ENCODE data around the gene SLC35E3. TPM values are rescaled to one million over a fixed set of nuclear protein-coding genes. Genes with fewer than 3 reads are reported as not detected.

Gene SLC35E3
- total RNA-seq, 2 donors from 2014 or later = 6.8 to 7.1 TPM

DNA sequence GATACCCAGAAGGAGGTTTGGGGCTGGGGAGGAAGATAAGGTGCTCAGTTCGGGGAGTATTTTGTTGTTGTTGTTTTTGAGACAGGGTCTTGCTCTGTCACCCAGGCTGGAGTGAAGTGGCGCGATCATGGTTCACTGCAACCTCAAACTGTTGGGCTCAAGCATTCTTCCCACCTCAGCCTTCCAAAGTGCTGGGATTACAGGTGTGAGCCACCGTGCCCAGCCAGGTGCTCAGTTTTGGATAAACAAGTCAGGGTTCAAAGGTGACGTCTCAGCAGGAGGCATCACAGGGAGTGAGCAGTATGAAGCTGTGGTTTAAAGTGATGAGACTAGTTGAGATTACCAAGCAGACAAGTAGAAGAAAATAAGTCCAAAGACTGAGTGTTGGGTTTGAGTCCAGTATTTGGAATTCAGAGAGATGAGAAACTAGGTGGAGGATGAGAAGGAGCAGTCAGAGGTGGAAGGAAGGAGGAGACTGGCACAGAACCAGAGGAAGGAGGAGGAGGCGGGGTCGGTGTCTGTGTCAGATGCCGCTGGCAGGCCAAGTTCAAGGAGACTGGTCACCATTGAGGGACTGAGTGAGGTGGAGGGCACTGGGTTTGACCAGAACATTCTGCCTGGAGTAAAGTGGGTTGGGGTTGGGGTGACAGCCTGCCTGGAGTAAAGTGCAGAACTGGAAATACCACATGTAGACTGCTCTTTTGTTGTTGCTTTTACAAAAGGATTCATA lies 16.1 kb downstream of the SLC35E3 start:
- H3K9me3 ChIP-seq = no peaks in the 10 kb centered on the region
- no peaks in the 10 kb centered on the region for H3K36me3 ChIP-seq
- H3K27ac ChIP-seq = no peak overlapping the region
- no peak overlapping the region for H3K9ac ChIP-seq (ENCODE audit: low read depth in 2 of 2, low read length in 2 of 2)
- no peak for DNase-seq
- H3K27me3 ChIP-seq = no peaks in the 10 kb centered on the region
- TF ChIP-seq, protein P1, sequence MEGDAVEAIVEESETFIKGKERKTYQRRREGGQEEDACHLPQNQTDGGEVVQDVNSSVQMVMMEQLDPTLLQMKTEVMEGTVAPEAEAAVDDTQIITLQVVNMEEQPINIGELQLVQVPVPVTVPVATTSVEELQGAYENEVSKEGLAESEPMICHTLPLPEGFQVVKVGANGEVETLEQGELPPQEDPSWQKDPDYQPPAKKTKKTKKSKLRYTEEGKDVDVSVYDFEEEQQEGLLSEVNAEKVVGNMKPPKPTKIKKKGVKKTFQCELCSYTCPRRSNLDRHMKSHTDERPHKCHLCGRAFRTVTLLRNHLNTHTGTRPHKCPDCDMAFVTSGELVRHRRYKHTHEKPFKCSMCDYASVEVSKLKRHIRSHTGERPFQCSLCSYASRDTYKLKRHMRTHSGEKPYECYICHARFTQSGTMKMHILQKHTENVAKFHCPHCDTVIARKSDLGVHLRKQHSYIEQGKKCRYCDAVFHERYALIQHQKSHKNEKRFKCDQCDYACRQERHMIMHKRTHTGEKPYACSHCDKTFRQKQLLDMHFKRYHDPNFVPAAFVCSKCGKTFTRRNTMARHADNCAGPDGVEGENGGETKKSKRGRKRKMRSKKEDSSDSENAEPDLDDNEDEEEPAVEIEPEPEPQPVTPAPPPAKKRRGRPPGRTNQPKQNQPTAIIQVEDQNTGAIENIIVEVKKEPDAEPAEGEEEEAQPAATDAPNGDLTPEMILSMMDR (IDR thresholded peaks at IDR 0.05) = no peak
- no peaks in the 10 kb centered on the region for H3K4me1 ChIP-seq
- intact Hi-C loops (cut with DNase I) = no loop called here
- H3K4me3 ChIP-seq = no peak overlapping the region

DNA sequence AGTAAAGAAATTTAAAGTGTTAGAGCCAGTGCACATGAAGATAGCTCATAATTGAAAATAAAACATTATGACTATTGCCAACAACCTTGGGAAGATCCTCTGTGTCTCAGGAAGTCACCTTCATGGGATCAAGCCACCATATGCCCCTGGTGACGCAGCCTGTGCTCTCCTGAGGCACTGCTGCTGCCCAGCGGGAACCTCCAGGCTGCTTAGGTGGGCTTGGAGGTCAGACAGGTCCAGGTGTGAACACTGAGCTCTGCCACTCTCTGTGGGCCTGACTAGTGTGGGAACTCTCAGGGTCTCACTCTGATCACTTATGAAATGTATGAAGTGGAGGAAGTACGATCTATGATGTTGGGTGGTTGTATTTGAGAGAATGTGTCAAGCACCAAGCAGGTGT lies 16.7 kb downstream of the SLC35E3 start:
- no peak for DNase-seq
- no peaks in the 10 kb centered on the region for H3K27me3 ChIP-seq
- H3K36me3 ChIP-seq = no peaks in the 10 kb centered on the region
- no peak overlapping the region for H3K4me3 ChIP-seq
- H3K9ac ChIP-seq (ENCODE audit: low read depth in 2 of 2, low read length in 2 of 2) = no peak overlapping the region
- H3K9me3 ChIP-seq = no peaks in the 10 kb centered on the region
- H3K27ac ChIP-seq = no peak overlapping the region
- H3K4me1 ChIP-seq = no peaks in the 10 kb centered on the region
- TF ChIP-seq, protein P1 (IDR thresholded peaks at IDR 0.05) = no peak
- intact Hi-C loops (cut with DNase I) = no loop called here

DNA sequence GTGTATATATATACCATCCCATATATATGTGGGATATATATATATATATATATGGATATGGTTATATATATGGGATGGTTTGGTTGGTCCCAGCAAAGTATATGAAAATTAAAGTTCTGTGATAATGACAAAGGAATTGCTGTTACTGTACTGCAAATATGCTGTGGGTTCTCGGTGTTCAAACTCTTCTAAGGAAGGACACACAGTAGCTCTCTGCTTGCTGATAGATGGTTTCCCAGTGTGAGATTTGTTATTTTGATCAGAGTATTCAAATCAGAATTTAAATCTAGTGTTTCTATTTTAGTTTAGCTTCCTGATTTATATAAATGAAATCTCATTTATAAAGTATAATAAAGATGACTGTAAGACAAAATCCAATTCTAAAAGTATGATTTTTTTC lies 19.7 kb downstream of the SLC35E3 start:
- no peaks in the 10 kb centered on the region for H3K9me3 ChIP-seq
- no peak for DNase-seq
- intact Hi-C loops (cut with DNase I) = no loop called here
- H3K27ac ChIP-seq = no peak overlapping the region
- no peaks in the 10 kb centered on the region for H3K27me3 ChIP-seq
- no peaks in the 10 kb centered on the region for H3K36me3 ChIP-seq
- H3K4me1 ChIP-seq = no peaks in the 10 kb centered on the region
- TF ChIP-seq, protein P1 (IDR thresholded peaks at IDR 0.05) = no peak
- no peak overlapping the region for H3K9ac ChIP-seq (ENCODE audit: low read depth in 2 of 2, low read length in 2 of 2)
- H3K4me3 ChIP-seq = no peak overlapping the region

DNA sequence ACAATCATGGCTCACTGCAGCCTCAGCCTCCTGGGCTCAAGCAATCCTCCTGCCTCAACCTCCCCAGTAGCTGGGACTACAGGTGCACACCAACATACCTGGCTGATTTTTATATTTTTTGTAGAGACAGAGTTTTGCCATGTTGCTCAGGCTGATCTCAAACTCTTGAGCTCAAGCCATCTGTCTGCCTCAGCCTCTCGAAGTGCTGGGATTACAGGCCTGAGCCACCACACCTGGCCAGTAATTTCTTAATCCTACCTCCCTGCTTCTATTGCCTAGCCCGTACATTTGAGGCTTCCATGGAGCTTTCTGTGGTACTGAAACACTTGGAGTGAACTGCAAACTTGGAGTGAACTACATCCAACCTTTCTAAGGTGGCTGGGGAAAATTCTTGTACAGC lies 20.7 kb downstream of the SLC35E3 start:
- DNase-seq = no peak
- H3K4me3 ChIP-seq = no peak overlapping the region
- TF ChIP-seq, protein P1 (IDR thresholded peaks at IDR 0.05) = no peak
- no peak overlapping the region for H3K9ac ChIP-seq (ENCODE audit: low read depth in 2 of 2, low read length in 2 of 2)
- H3K27me3 ChIP-seq = no peaks in the 10 kb centered on the region
- H3K27ac ChIP-seq = no peak overlapping the region
- H3K4me1 ChIP-seq = no peaks in the 10 kb centered on the region
- no peaks in the 10 kb centered on the region for H3K36me3 ChIP-seq
- no peaks in the 10 kb centered on the region for H3K9me3 ChIP-seq
- intact Hi-C loops (cut with DNase I) = no loop called here

DNA sequence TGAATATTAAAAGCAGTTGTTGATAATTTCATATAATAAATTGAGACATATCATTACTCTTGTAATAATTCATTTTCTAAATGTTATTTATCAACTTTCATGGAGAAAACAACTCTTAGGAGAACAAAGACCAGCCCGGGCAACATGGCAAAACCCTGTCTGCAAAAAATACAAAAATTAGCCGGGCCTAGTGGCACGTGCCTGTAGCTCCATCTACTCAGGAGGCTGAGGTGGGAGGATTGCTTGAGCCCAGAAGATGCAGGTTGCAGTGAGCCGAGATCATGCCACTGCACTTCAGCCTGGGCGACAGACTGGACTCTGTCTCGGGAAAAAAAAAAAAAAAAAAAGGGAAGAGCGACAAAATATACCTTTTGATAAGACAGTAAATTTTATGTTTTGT lies 21.2 kb downstream of the SLC35E3 start:
- Histone ChIP-seq H3K27me3 (no peaks in the 10 kb centered on the region), H3K4me3 (no peak overlapping the region), H3K9me3 (no peaks in the 10 kb centered on the region), H3K4me1 (no peaks in the 10 kb centered on the region), H3K9ac (ENCODE audit: low read depth in 2 of 2, low read length in 2 of 2) (no peak overlapping the region), H3K27ac (no peak overlapping the region), H3K36me3 (no peaks in the 10 kb centered on the region)
- DNase-seq = no peak
- TF ChIP-seq, protein P1 (IDR thresholded peaks at IDR 0.05) = no peak
- intact Hi-C loops (cut with DNase I) = no loop called here

Data from colonic mucosa (tissue), 4 donors.